ENCODE results near the gene PHF13.
"Not testable (repeated sequence)": the region's sequence is repeated elsewhere in the genome, so short reads cannot be mapped to it uniquely, and the experiment has no call there.

PHF13 gene

GRCh38 chr1:6587261-6588005, 26.1 kb upstream of the PHF13 start:
- DNase-seq = peak in 11 of 14 donors; percentile 24 to 86 (median 65)

GRCh38 chr1:6588128-6588892, 25.2 kb upstream of the PHF13 start:
- no peak for DNase-seq

GRCh38 chr1:6588893-6589520, 24.5 kb upstream of the PHF13 start:
- no peak for DNase-seq

- DNase-seq = no peak
These were observed 23.5 kb upstream of the PHF13 start for GRCh38 chr1:6590046-6590445.

GRCh38 chr1:6591222-6591621, 22.3 kb upstream of the PHF13 start:
- DNase-seq = peak in 2 of 14 donors; percentile 27 to 42

GRCh38 chr1:6591644-6592043, 21.9 kb upstream of the PHF13 start:
- DNase-seq = no peak

GRCh38 chr1:6592441-6592840, 21.1 kb upstream of the PHF13 start:
- no peak for DNase-seq

- no peak for DNase-seq
These were observed 20.5 kb upstream of the PHF13 start for GRCh38 chr1:6592865-6593593.

- no peak for DNase-seq
These were observed 19.7 kb upstream of the PHF13 start for GRCh38 chr1:6593810-6594209.

- no peak for DNase-seq
These were observed 18.4 kb upstream of the PHF13 start for GRCh38 chr1:6594977-6595740.

- DNase-seq = no peak
These were observed 17.2 kb upstream of the PHF13 start for GRCh38 chr1:6596351-6596750.

- DNase-seq = no peak
These were observed 16.4 kb upstream of the PHF13 start for GRCh38 chr1:6596886-6597776.

- DNase-seq = no peak
These were observed 15.8 kb upstream of the PHF13 start for GRCh38 chr1:6597777-6598131.

- DNase-seq = peak in 1 of 14 donors; percentile 25
These were observed 14.2 kb upstream of the PHF13 start for GRCh38 chr1:6599141-6599975.

- DNase-seq = not testable (repeated sequence)
These were observed 13.5 kb upstream of the PHF13 start for GRCh38 chr1:6599991-6600390.

- DNase-seq = peak in 3 of 14 donors; percentile 29 to 80 (median 52)
These were observed 13.0 kb upstream of the PHF13 start for GRCh38 chr1:6600410-6601048.

GRCh38 chr1:6601049-6601922, 12.2 kb upstream of the PHF13 start:
- DNase-seq = peak in 12 of 14 donors; percentile 60 to 84 (median 70)
